Erythroblast (primary cell): ENCODE measurements around the gene NPM1.

ENCODE experiments used
- DNase-seq, 2 experiments: peaks; one replicate each; lab custom pipeline; 2025; lab: John Stamatoyannopoulos, UW
- GATA1 ChIP-seq: IDR thresholded peaks from 2 replicates; pipeline ENCODE4 v1.6.1; 2011; ENCODE audit warnings: low read depth, mild to moderate bottlenecking, control low read depth, low read length, moderate library complexity
- POLR2A ChIP-seq: IDR thresholded peaks from 2 replicates; pipeline ENCODE4 v1.6.1; 2011; ENCODE audit warnings: mild to moderate bottlenecking, low read length

Gene NPM1

DNA sequence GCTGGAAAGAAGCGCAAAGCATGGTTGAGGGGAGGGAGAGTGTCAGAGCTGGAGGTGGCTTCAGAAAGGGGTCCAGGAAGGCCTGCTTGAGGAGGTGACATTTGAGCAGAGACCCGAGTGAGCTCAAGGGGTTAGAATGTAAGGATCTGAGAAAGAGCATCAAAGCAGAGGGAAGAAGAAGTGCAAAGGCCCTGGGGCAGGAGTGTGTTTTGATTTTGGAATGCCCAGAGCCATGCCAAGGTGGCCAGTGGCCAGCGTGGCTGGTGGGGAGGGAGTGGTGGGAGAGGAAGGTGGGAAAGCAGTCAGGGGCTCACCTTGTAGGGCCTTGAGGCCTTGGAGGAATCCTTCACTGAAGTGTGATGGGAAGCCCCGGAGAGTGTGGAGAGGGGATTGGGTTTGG lies 47.2 kb downstream of the NPM1 start:
- TF ChIP-seq POLR2A (no peak), GATA1 (no peak)
- no peak for DNase-seq

DNA sequence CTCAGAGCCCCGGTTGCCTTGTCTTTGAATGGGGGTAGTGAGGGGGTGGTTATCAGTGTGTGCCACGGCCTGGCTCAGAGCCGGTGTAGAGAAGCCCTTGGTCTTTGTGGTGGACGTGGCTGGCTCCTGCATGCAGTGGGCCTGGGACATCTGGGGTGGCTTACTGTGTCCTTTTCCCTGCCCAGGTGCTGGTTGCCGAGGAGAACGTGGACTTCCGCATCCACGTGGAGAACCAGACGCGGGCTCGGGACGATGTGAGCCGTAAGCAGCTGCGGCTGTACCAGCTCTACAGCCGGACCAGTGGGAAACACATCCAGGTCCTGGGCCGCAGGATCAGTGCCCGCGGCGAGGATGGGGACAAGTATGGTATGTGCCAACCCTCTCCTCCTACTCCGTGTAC lies 48.3 kb downstream of the NPM1 start:
- no peak for TF ChIP-seq POLR2A
- TF ChIP-seq GATA1, result no peak
- no peak for DNase-seq

DNA sequence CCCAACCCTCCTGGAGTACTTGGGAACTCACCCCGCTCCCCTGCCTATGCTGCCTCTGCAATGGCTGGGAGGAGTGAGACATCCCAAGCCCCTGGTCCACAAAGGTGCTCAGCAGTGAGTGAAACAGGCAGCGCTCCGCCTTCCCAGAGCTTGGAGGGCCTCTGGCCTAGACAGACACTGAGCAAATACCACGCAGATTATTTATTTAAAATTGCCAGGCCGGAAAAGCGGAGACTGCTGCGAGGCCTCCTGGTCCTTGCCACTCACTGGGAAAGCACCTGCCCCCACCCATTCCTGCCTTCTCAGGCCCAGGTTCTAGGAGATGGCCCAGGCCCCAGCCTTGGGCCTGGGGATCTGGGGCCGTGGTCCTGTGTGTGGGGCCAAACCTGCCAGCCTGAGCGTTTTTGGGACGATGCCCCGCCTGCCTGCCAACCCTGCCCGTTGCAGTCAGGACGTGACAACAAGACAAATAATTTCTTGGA lies 49.2 kb downstream of the NPM1 start:
- TF ChIP-seq GATA1 (no peak), POLR2A (no peak)
- no peak for DNase-seq

DNA sequence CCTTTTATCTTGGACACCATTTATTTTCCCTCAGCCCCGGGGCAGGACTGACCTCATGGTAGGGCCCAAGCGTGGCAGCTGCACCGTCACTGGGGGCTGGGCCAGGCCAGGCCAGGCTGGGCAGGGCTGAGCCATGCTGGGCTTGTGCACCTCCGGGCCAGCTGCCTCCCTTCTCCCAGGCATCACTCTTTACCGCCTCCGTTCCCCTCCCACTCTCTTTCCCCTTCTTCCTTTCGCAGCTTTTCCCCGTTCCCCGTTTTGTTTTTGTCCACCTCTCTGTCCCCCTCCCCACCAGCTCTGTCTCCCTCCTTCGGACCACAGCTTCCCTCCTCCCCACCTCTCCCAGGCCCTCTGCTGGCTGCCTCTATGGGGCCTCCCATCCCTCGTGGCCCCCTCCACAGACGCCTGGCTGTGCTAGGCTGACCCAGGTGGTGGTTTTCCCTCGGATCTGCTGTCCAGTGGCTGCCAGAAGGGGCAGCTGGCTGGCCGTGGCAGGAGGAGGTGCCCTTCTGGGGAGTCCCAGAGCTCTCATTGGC lies 49.7 kb downstream of the NPM1 start:
- no peak for DNase-seq
- TF ChIP-seq GATA1, result no peak
- no peak for TF ChIP-seq POLR2A

DNA sequence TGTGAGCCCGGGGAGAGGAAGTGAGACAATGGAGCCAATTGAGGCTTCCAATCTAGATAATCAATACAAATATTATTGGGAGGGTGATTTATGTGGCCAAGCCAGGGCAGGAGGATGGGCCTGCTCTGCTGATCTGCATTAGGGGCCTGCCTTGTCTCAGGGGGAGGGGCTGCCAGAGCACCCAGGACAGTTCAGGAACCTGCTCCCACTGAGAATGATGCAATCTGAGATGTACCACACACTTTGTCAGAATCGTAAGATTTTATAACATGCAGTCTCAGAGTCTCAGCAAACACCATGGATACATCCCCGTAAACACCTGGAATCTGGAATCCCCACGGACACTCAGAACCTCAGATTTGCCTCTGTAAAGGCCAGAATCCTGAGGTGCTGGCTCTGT lies 51.1 kb downstream of the NPM1 start:
- TF ChIP-seq GATA1 (no peak), POLR2A (no peak)
- DNase-seq, result no peak

DNA sequence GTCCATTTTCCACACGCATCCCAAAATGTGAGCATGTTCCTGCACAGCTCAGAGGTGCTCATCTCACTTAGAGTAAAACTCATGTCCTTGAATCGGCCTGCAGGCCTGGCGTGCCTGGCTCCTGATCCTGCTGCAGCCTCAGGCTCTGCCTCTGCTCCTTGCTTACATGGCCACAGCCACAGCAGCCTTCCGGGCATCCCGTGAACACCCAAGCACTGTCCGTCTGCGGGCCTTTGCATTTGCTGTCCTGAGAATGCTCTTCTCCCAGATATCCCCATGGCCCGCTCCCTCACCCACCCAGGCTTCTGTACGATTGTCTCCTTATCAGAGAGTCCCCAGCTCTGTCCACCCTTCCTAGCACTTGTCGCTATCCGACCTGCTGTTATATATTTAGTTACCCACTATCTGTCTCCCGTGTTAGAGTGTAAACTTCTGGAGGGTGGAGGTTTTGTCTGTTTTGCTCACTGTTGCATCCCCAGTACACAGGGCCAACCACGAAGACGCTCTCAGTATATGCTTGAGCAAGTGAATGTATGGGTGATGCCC lies 53.7 kb downstream of the NPM1 start:
- TF ChIP-seq GATA1, result no peak
- no peak for TF ChIP-seq POLR2A

DNA sequence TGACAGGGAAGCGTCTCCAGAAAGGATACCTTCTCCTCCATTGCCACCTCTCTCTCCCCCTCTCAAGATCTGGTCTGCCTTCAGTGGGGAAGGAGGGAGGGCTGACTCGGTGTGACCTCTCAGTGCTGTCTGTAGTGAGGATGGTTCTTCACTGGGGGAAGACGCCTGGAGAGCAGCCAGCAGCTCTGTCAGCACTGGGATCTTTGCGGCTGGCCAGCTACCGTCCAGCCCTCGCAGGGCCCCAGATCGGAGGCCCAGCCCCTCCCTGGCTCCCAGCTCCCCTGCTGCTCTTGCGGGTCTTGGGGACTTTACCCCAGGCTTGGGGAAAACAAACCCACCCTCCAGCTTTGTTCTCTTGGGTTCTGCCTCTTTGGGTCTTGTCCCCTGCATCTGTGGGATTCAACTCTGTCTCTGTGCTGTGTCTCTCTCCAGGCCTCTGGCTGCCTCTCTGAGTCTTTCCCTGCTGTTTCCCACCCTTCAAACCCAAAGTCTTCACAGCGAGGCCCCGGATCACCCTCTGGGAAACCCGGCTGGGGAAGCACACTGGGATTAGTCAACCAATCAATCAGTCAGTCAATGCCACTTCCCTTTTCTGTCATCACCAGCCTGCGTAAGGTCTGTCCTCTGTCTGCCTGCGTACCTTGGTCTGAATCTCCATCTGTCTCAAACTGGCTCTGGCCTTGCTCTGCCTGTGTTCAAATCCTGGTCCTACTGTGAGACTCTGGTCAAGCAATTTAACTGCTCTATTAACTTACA lies 54.8 kb downstream of the NPM1 start:
- TF ChIP-seq POLR2A, result no peak
- no peak for TF ChIP-seq GATA1
- no peak for DNase-seq

More for the DNA sequence above, 53.7 kb downstream of the NPM1 start:
- no peak for DNase-seq

DNA sequence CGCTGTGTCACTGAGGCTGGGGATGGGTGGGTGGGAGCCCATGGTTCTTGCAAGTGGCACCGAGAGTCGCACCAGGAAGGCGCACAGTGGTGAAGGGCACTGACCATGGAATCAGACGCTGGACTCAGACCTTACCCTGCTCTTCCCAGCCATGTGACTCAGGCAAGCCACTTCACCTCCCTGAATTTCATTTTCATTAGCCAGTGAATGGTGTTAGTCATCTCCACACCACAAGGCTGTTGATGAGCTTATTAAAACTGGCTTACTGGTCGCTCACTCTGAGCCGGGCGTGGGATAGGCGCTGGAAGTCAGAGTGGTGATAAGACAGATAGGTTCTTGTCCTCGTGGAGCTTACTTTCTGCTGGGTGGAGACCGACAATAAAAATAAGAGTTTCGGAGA lies 56.9 kb downstream of the NPM1 start:
- TF ChIP-seq POLR2A (no peak), GATA1 (no peak)

DNA sequence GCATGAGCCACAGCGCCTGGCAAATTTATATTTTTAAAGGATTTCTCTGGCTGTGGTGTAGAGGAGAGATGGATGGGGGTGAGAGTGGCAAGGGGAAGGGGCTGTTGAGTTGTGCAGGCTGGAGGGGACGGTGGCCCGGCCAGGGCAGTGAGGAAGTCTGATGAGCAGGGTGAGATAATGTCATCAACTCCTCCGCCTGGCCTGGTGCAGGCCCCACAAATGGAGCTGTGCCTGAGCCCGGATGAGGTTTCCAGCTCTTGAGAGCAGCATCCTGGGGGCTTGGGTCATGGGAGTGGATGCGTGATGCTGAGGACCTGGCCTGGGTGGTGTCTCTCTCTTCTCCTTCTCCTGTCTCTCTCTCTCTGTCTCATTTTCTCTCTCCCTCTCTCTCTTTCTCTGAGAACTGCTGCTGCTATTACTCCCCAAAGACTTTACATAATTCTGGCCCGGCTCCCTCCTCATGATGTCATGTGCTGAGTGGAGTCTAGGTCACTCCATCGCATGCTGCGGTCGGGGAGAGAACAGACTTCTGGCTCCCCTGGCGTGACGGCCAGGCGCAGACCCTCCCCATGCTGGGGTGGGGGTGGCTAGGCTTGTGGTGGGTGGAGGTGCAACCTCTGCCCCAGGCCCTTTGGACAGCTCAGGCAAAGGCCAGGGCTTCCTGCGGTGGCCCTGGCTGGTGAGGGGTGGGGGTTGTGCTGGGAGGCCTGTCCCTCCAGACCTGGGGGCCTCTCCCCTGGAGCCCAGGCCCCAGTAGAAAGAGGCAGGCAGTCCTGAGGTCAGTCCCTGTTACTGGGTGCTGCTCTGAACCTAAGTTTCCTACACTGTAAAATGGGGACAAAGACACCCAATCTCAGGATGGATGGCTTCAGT lies 58.2 kb downstream of the NPM1 start:
- TF ChIP-seq GATA1 (no peak), POLR2A (no peak)
- no peak for DNase-seq

More for the DNA sequence above, 56.9 kb downstream of the NPM1 start:
- DNase-seq, result no peak

DNA sequence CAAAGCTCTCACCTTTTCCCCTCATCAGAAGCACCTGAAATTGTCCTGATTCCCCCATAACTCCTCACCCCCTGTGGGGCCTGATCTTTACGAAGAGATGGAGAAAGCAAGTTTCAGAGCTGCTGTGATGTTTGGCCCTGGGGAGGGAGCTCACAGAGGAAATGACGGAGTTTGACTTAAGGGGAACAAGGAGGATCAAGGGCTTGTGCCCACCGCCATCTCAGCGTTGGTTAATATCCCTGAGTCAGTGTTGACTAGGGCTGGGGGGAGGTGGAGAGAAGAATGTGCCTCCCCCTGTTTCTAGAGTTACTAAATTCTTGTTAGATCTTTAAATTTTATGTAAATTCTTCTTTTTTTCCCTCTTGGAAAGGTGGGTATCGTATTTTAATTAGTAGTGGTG lies 59.6 kb downstream of the NPM1 start:
- no peak for TF ChIP-seq POLR2A
- no peak for TF ChIP-seq GATA1
- no peak for DNase-seq

DNA sequence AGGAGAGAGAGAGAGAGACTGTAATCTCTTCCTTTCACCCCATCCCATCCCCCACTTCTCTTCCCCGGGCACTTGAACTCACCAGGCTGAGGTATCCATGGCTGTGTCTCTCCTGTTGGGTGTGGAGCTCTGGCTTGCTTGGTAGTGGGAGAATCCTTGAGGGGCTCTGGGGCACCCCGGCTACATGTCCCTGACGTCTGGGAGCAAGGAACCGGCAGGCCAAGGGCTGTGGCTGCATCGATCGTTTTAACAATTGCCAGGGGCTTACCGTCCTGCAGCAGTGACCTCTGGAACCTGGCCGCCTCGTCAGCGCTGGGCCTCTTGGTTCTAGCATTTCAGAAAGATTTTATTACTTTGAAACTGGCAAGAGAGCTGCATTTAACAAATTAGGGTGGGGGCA lies 61.8 kb downstream of the NPM1 start:
- TF ChIP-seq POLR2A, result no peak
- no peak for TF ChIP-seq GATA1
- DNase-seq, result no peak

DNA sequence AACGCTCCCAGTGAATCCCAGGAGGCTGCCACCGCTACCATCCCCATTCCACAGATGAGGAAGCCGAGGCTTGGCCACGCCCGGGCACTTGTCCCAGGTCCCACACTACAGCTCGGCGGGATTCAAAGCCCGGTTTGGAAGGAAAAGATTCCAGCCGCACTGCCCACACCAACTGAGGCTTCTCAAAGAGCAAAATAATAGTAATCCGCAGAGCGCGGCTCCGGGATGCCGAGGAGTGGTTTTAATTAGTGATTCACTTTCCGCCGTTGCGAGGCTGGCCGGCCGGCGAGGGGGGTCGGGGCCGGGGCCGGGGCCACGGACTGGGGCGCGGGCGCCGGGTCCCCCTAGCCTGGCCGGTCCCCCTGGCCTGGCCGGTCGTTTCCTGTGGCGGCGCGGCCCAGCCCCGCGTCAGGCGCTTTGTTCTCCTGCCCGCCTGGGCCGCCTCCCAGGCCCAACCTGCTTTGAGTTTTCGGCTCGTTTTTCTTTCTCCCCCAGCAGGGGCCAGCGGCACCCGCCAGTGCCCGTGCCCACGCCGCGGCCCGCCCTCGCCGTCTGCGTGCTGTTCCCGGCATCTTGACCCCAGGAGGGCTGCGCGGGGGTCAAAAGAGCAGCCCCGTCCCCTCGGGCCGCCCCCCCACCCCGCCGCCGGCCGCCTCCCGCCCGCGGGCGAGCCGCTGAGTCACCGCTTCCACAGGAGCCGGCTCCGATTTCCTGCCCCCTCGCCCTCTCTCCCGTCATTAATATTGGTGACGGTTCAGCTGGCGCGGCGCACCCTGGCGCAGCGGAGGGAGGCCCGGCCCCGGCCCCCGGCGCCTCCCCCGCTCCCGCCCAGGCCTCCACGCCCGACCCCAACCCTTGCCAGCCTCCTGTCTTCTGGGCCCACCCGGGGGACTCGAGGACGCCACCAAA lies 63.0 kb downstream of the NPM1 start:
- peak in 1 of 2 experiments; percentile 10 for DNase-seq

DNA sequence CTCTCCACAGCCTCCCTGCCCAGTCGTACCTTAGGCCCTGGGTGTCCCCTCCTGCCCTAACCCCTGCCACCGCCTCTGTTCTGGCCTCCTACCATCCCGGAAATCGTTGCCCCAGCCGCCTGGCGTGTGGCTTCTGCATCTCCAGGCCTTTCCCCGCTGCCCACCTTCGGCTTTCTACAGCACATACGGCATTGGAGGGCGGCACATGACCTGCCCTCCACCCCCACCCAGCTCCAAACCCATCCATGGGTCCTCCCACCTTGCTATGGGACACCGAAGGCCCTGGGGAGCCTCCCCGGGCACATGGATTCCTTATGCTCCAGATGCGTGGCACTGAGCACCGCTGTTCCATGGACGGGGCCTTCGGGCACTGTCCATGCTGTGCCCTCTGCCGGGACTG lies 63.8 kb downstream of the NPM1 start:
- no peak for DNase-seq
- TF ChIP-seq GATA1 (no peak), POLR2A (no peak)

More for the DNA sequence above, 63.0 kb downstream of the NPM1 start:
- TF ChIP-seq POLR2A, result no peak
